NT2/D1 (cell line): Measurements from ENCODE around the gene TCN2.

Experiments
- SUZ12 ChIP-seq: IDR thresholded peaks from 2 replicates; pipeline ENCODE4 v1.6.1; 2011; ENCODE audit not compliant: insufficient read length, insufficient read depth; ENCODE audit errors: extremely low read depth
- YY1 ChIP-seq: IDR thresholded peaks from 2 replicates; pipeline ENCODE4 v1.6.1; 2011; ENCODE audit not compliant: insufficient read length, insufficient read depth
- ZNF274 ChIP-seq: IDR thresholded peaks from 2 replicates; pipeline ENCODE4 v1.6.1; 2011; ENCODE audit warnings: mild to moderate bottlenecking, low read depth, low read length

GRCh38 chr22:30565341-30565740 lies 41.6 kb upstream of the TCN2 start:
- TF ChIP-seq ZNF274 (no peak), YY1 (no peak), SUZ12 (no peak)
